ENCODE data around the gene NRG3.

NRG3 gene

GRCh38 chr10:82236084-82236731, 361.2 kb downstream of the NRG3 start:
- H3K27me3 Mint-ChIP-seq: no peaks in the 10 kb centered on the region
- no peaks in the 10 kb centered on the region for H3K36me3 Mint-ChIP-seq (ENCODE audit: insufficient read depth)
- ATAC-seq (replicated peaks) (no peak), DNase-seq (no peak)
- H3K27ac Mint-ChIP-seq: no peak overlapping the region
- peaks cover 6 to 20% of the 10 kb centered on the region in 2 donors for H3K9me3 Mint-ChIP-seq
- H3K4me3 Mint-ChIP-seq: no peak overlapping the region
- H3K4me1 Mint-ChIP-seq (ENCODE audit: low read depth in 2 of 2): no peaks in the 10 kb centered on the region

GRCh38 chr10:82238291-82238690, 363.3 kb downstream of the NRG3 start:
- H3K36me3 Mint-ChIP-seq (ENCODE audit: insufficient read depth): no peaks in the 10 kb centered on the region
- no peak overlapping the region for H3K27ac Mint-ChIP-seq
- DNase-seq: no peak
- H3K4me1 Mint-ChIP-seq (ENCODE audit: low read depth in 2 of 2): no peaks in the 10 kb centered on the region
- no peak for ATAC-seq (replicated peaks)
- H3K9me3 Mint-ChIP-seq: peaks cover 6 to 11% of the 10 kb centered on the region in 2 donors
- H3K4me3 Mint-ChIP-seq: no peak overlapping the region
- H3K27me3 Mint-ChIP-seq: no peaks in the 10 kb centered on the region

GRCh38 chr10:82240408-82240807, 365.4 kb downstream of the NRG3 start:
- no peaks in the 10 kb centered on the region for H3K36me3 Mint-ChIP-seq (ENCODE audit: insufficient read depth)
- H3K4me3 Mint-ChIP-seq: no peak overlapping the region
- no peaks in the 10 kb centered on the region for H3K9me3 Mint-ChIP-seq
- H3K27ac Mint-ChIP-seq: no peak overlapping the region
- no peaks in the 10 kb centered on the region for H3K27me3 Mint-ChIP-seq
- ATAC-seq (replicated peaks): no peak
- no peaks in the 10 kb centered on the region for H3K4me1 Mint-ChIP-seq (ENCODE audit: low read depth in 2 of 2)
- DNase-seq: no peak

- ATAC-seq (replicated peaks): no peak
- no peak for DNase-seq
- Mint-ChIP-seq H3K27me3 (no peaks in the 10 kb centered on the region), H3K4me1 (ENCODE audit: low read depth in 2 of 2) (no peaks in the 10 kb centered on the region), H3K4me3 (no peak overlapping the region), H3K27ac (no peak overlapping the region), H3K9me3 (peaks cover 0 to 2% of the 10 kb centered on the region in 2 donors), H3K36me3 (ENCODE audit: insufficient read depth) (no peaks in the 10 kb centered on the region)
Observed at GRCh38 chr10:82242778-82243177, 367.8 kb downstream of the NRG3 start.

- no peak for ATAC-seq (replicated peaks)
- H3K4me3 Mint-ChIP-seq: no peak overlapping the region
- no peak for DNase-seq
- H3K4me1 Mint-ChIP-seq (ENCODE audit: low read depth in 2 of 2): no peaks in the 10 kb centered on the region
- H3K9me3 Mint-ChIP-seq: peaks cover 0 to 3% of the 10 kb centered on the region in 2 donors
- H3K27ac Mint-ChIP-seq: no peak overlapping the region
- H3K27me3 Mint-ChIP-seq: no peaks in the 10 kb centered on the region
- H3K36me3 Mint-ChIP-seq (ENCODE audit: insufficient read depth): no peaks in the 10 kb centered on the region
Observed at GRCh38 chr10:82245157-82245556, 370.2 kb downstream of the NRG3 start.

- Mint-ChIP-seq H3K36me3 (ENCODE audit: insufficient read depth) (no peaks in the 10 kb centered on the region), H3K27ac (no peak overlapping the region), H3K27me3 (no peaks in the 10 kb centered on the region), H3K9me3 (peaks cover 0 to 3% of the 10 kb centered on the region in 2 donors), H3K4me1 (ENCODE audit: low read depth in 2 of 2) (no peaks in the 10 kb centered on the region), H3K4me3 (no peak overlapping the region)
- no peak for DNase-seq
- ATAC-seq (replicated peaks): no peak
Observed at GRCh38 chr10:82245906-82246560, 371.0 kb downstream of the NRG3 start.

GRCh38 chr10:82249141-82249540, 374.1 kb downstream of the NRG3 start:
- no peak overlapping the region for H3K27ac Mint-ChIP-seq

GRCh38 chr10:82251222-82251906, 376.4 kb downstream of the NRG3 start:
- Mint-ChIP-seq H3K9me3 (peaks cover 9 to 14% of the 10 kb centered on the region in 2 donors), H3K36me3 (ENCODE audit: insufficient read depth) (no peaks in the 10 kb centered on the region), H3K27ac (no peak overlapping the region), H3K27me3 (no peaks in the 10 kb centered on the region), H3K4me1 (ENCODE audit: low read depth in 2 of 2) (no peaks in the 10 kb centered on the region), H3K4me3 (no peak overlapping the region)
- DNase-seq (no peak), ATAC-seq (replicated peaks) (no peak)

More at GRCh38 chr10:82249141-82249540, 374.1 kb downstream of the NRG3 start:
- Mint-ChIP-seq H3K9me3 (peaks cover 7 to 10% of the 10 kb centered on the region in 2 donors), H3K27me3 (no peaks in the 10 kb centered on the region), H3K4me1 (ENCODE audit: low read depth in 2 of 2) (no peaks in the 10 kb centered on the region), H3K36me3 (ENCODE audit: insufficient read depth) (no peaks in the 10 kb centered on the region), H3K4me3 (no peak overlapping the region)
- ATAC-seq (replicated peaks) (no peak), DNase-seq (no peak)

GRCh38 chr10:82252081-82252480, 377.1 kb downstream of the NRG3 start:
- no peaks in the 10 kb centered on the region for H3K27me3 Mint-ChIP-seq
- no peak overlapping the region for H3K4me3 Mint-ChIP-seq

GRCh38 chr10:82254237-82254636, 379.2 kb downstream of the NRG3 start:
- ATAC-seq (replicated peaks) (no peak), DNase-seq (no peak)
- Mint-ChIP-seq H3K27me3 (no peaks in the 10 kb centered on the region), H3K4me3 (no peak overlapping the region), H3K4me1 (ENCODE audit: low read depth in 2 of 2) (no peaks in the 10 kb centered on the region), H3K27ac (no peak overlapping the region), H3K9me3 (peaks cover 12 to 20% of the 10 kb centered on the region in 2 donors), H3K36me3 (ENCODE audit: insufficient read depth) (no peaks in the 10 kb centered on the region)

More at GRCh38 chr10:82252081-82252480, 377.1 kb downstream of the NRG3 start:
- no peaks in the 10 kb centered on the region for H3K36me3 Mint-ChIP-seq (ENCODE audit: insufficient read depth)
- no peaks in the 10 kb centered on the region for H3K4me1 Mint-ChIP-seq (ENCODE audit: low read depth in 2 of 2)
- DNase-seq (no peak), ATAC-seq (replicated peaks) (no peak)
- H3K27ac Mint-ChIP-seq: no peak overlapping the region
- peaks cover 10 to 20% of the 10 kb centered on the region in 2 donors for H3K9me3 Mint-ChIP-seq

- no peak overlapping the region for H3K4me3 Mint-ChIP-seq
- H3K27ac Mint-ChIP-seq: no peak overlapping the region
- no peaks in the 10 kb centered on the region for H3K27me3 Mint-ChIP-seq
- ATAC-seq (replicated peaks): no peak
- no peaks in the 10 kb centered on the region for H3K36me3 Mint-ChIP-seq (ENCODE audit: insufficient read depth)
- H3K4me1 Mint-ChIP-seq (ENCODE audit: low read depth in 2 of 2): no peaks in the 10 kb centered on the region
- peaks cover 12 to 20% of the 10 kb centered on the region in 2 donors for H3K9me3 Mint-ChIP-seq
- no peak for DNase-seq
Observed at GRCh38 chr10:82256275-82256674, 381.3 kb downstream of the NRG3 start.

GRCh38 chr10:82266438-82266837, 391.4 kb downstream of the NRG3 start:
- Mint-ChIP-seq H3K9me3 (peaks cover 18 to 24% of the 10 kb centered on the region in 2 donors), H3K27ac (no peak overlapping the region), H3K27me3 (no peaks in the 10 kb centered on the region), H3K4me1 (ENCODE audit: low read depth in 2 of 2) (no peaks in the 10 kb centered on the region), H3K36me3 (ENCODE audit: insufficient read depth) (no peaks in the 10 kb centered on the region), H3K4me3 (no peak overlapping the region)
- DNase-seq: no peak
- ATAC-seq (replicated peaks): no peak

GRCh38 chr10:82267014-82267413, 392.0 kb downstream of the NRG3 start:
- Mint-ChIP-seq H3K27me3 (no peaks in the 10 kb centered on the region), H3K36me3 (ENCODE audit: insufficient read depth) (no peaks in the 10 kb centered on the region), H3K4me3 (no peak overlapping the region), H3K9me3 (peaks cover 18 to 24% of the 10 kb centered on the region in 2 donors), H3K27ac (no peak overlapping the region), H3K4me1 (ENCODE audit: low read depth in 2 of 2) (no peaks in the 10 kb centered on the region)
- ATAC-seq (replicated peaks) (no peak), DNase-seq (no peak)

GRCh38 chr10:82267465-82267864, 392.5 kb downstream of the NRG3 start:
- no peaks in the 10 kb centered on the region for H3K4me1 Mint-ChIP-seq (ENCODE audit: low read depth in 2 of 2)
- H3K9me3 Mint-ChIP-seq: peaks cover 18 to 24% of the 10 kb centered on the region in 2 donors
- DNase-seq (no peak), ATAC-seq (replicated peaks) (no peak)
- H3K36me3 Mint-ChIP-seq (ENCODE audit: insufficient read depth): no peaks in the 10 kb centered on the region
- H3K27ac Mint-ChIP-seq: no peak overlapping the region
- H3K27me3 Mint-ChIP-seq: no peaks in the 10 kb centered on the region
- H3K4me3 Mint-ChIP-seq: no peak overlapping the region
